ENCODE results near the gene SMIM17.

- TF ChIP-seq STAT5B (CRISPR knock-in tag; IDR thresholded peaks at IDR 0.05), result no peak
- no peak for TF ChIP-seq TAF1 (CRISPR knock-in tag; IDR thresholded peaks at IDR 0.05)
- TF ChIP-seq FOXK2 (IDR thresholded peaks at IDR 0.05), result no peak
- TF ChIP-seq POLR2A (IDR thresholded peaks at IDR 0.05; ENCODE audit: insufficient read depth in 1 of 2, low read depth in 2 of 2, low read length in 2 of 2), result no peak
- TF ChIP-seq CTCF (CRISPR knock-in tag; IDR thresholded peaks at IDR 0.05), result no peak
- TF ChIP-seq HDAC6 (IDR thresholded peaks at IDR 0.05; ENCODE audit: low read depth, low read length), result no peak
- no peak for TF ChIP-seq TAF15 (IDR thresholded peaks at IDR 0.05; ENCODE audit: low read depth, low read length, poor library complexity, severe bottlenecking)
- no peak for TF ChIP-seq NFE2L2 (IDR thresholded peaks at IDR 0.05; ENCODE audit: low read length)
- TF ChIP-seq ZEB1 (IDR thresholded peaks at IDR 0.05; ENCODE audit: insufficient replicate concordance, low read depth), result no peak
- TF ChIP-seq CREB3 (CRISPR knock-in tag; IDR thresholded peaks at IDR 0.05), result no peak
- no peak for TF ChIP-seq MXI1 (IDR thresholded peaks at IDR 0.05; ENCODE audit: borderline replicate concordance, low read depth, low read length)
These were observed 20.6 kb upstream of the SMIM17 start for GRCh38 chr19:56622374-56622773.

Measured in HepG2 (cell line).